ENCODE measurements around the gene UGT3A2. TPM values are rescaled to one million over a fixed set of nuclear protein-coding genes. Genes with fewer than 3 reads are reported as not detected.

The UGT3A2 gene
- total RNA-seq, 2 donors from 2014 or later: not detected

DNA sequence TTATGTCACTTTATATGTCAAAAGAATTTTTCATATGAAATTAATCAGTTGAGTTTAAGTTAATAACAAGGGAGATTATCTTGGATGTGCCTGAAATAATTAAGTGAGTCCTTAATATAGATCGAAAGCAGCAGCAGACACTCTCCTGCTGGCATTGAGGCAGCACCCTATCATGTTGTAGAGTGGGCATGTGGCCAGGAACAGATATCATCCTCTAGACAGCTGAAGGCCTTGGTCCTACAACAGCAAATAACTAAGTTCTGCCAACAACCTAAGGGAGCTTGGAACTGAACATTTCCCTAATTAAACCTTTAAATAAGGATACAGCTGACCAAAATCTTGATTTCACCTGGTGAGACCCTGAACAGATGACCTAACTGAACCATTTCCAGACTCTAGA lies 49.7 kb downstream of the UGT3A2 start:
- no peaks in the 10 kb centered on the region for H3K4me1 Mint-ChIP-seq
- no peaks in the 10 kb centered on the region for H3K27me3 Mint-ChIP-seq
- no peak for DNase-seq
- no peak overlapping the region for H3K27ac Mint-ChIP-seq
- H3K9me3 ChIP-seq (ENCODE audit: control insufficient read depth, low read length, poor library complexity, severe bottlenecking): no peaks in the 10 kb centered on the region
- no peak for ATAC-seq
- H3K4me3 Mint-ChIP-seq: no peak overlapping the region
- no peaks in the 10 kb centered on the region for H3K36me3 Mint-ChIP-seq (ENCODE audit: low read depth)

DNA sequence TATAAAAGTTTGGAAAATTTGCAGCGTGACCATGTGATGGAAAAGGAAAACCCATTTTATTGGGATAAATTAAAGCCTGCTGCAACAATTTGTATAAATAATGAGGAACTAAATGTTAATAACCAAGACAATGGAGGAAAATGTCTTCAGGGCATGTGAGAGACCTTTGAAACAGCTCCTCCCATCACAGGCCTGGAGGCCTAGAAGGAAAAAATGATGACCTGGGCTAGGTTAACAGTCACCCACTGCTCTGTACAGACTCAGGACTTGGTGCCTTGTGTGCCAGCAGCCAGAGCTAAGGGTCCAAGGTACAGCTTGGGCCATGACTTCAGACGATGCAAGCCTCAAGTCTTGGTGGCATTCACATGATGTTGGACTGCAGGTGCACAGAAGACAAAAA lies 53.5 kb downstream of the UGT3A2 start:
- Mint-ChIP-seq H3K36me3 (ENCODE audit: low read depth) (no peaks in the 10 kb centered on the region), H3K4me1 (no peaks in the 10 kb centered on the region), H3K27ac (no peak overlapping the region), H3K4me3 (no peak overlapping the region), H3K27me3 (no peaks in the 10 kb centered on the region)
- ATAC-seq (no peak), DNase-seq (no peak)
- H3K9me3 ChIP-seq (ENCODE audit: control insufficient read depth, low read length, poor library complexity, severe bottlenecking): no peaks in the 10 kb centered on the region

DNA sequence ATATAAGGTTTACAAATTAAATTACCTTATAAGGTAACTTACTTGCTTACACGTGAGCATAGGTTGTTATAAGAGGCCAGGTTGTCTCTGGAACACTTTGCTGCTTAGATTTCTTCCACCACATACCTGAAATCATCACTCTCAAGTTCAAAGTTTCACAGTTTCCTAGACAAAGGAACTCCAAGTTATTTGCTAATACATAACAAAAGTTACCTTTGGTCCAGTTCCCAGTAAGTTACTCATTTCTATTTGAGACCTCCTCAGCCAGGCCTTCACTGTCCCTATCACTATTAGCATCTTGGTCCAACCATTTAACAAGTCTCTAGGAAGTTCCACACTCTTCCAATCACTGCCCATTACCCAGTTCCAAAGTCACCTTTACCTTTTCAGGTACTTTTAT lies 57.0 kb downstream of the UGT3A2 start:
- H3K36me3 Mint-ChIP-seq (ENCODE audit: low read depth): no peaks in the 10 kb centered on the region
- H3K27ac Mint-ChIP-seq: no peak overlapping the region
- peaks cover under 1% of the 10 kb centered on the region for H3K27me3 Mint-ChIP-seq
- no peak for ATAC-seq
- no peak overlapping the region for H3K4me3 Mint-ChIP-seq
- no peaks in the 10 kb centered on the region for H3K9me3 ChIP-seq (ENCODE audit: control insufficient read depth, low read length, poor library complexity, severe bottlenecking)
- H3K4me1 Mint-ChIP-seq: no peaks in the 10 kb centered on the region
- DNase-seq: no peak

DNA sequence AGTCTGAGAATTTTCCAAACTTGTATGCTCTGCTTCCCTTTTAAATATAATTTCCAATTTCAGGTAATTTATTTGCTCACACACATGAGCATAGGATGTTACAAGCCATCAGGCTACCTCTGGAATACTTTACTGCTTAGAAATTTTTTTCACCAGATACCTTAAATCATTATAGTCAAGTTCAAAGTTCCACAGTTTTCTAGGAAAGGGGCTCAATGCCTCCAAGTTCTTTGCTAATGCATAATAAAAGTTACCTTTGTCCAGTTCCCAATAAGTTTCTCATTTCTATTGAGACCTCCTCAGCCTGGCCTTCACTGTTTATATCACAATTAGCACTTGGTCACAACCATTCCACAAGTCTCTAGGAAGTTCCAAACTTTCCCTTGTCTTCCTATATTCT lies 59.3 kb downstream of the UGT3A2 start:
- ATAC-seq: no peak
- H3K4me3 Mint-ChIP-seq: no peak overlapping the region

DNA sequence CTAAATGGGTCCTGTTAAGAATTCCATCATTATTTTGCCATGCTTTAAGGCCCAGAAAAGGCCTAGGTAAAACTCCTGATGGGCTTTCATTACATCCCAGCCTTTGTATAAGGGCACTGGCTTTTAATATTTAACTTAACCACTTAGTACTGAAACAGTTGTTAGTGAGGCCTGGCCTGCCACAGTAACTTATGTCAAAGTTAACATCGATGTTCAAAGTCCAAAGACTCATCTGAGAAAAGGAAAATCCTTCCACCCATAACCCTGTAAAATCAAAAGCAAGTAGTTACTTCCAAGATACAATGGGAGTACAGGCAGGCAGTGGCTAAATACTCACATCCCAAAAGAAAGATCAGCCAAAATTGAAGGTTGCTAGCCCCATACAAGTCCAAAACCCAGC lies 60.5 kb downstream of the UGT3A2 start:
- H3K4me1 Mint-ChIP-seq: no peaks in the 10 kb centered on the region
- DNase-seq (no peak), ATAC-seq (no peak)
- H3K27me3 Mint-ChIP-seq: peaks cover 25% of the 10 kb centered on the region
- H3K9me3 ChIP-seq (ENCODE audit: control insufficient read depth, low read length, poor library complexity, severe bottlenecking): no peaks in the 10 kb centered on the region
- H3K27ac Mint-ChIP-seq: no peak overlapping the region
- H3K36me3 Mint-ChIP-seq (ENCODE audit: low read depth): peaks cover 2% of the 10 kb centered on the region
- H3K4me3 Mint-ChIP-seq: no peak overlapping the region

More for the DNA sequence above, 59.3 kb downstream of the UGT3A2 start:
- no peaks in the 10 kb centered on the region for H3K4me1 Mint-ChIP-seq
- peaks cover 19% of the 10 kb centered on the region for H3K27me3 Mint-ChIP-seq
- peaks cover 2% of the 10 kb centered on the region for H3K36me3 Mint-ChIP-seq (ENCODE audit: low read depth)
- H3K27ac Mint-ChIP-seq: no peak overlapping the region
- DNase-seq: no peak
- H3K9me3 ChIP-seq (ENCODE audit: control insufficient read depth, low read length, poor library complexity, severe bottlenecking): no peaks in the 10 kb centered on the region

DNA sequence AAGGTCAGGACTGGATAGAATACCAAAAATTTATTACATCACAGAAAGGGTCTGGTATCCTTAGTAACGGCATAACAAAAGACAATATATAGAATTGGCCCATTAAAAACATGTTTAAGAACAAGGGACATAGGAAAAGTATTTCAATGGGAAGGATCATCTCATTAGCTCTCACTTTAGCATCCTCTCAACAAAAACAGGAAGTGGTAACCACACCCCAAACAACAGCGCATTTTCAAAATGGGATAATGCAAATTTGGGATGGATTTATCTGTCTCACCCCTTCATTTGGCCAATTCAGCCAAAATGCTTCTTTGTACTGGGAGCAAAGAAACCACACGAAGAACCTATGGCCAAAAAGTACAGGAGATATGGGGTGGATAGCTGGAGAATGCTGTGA lies 65.7 kb downstream of the UGT3A2 start:
- H3K9me3 ChIP-seq (ENCODE audit: control insufficient read depth, low read length, poor library complexity, severe bottlenecking): no peaks in the 10 kb centered on the region
- no peak overlapping the region for H3K27ac Mint-ChIP-seq
- H3K36me3 Mint-ChIP-seq (ENCODE audit: low read depth): peaks cover 2% of the 10 kb centered on the region
- H3K27me3 Mint-ChIP-seq: peaks cover 30% of the 10 kb centered on the region
- DNase-seq (no peak), ATAC-seq (no peak)
- H3K4me3 Mint-ChIP-seq: no peak overlapping the region
- no peaks in the 10 kb centered on the region for H3K4me1 Mint-ChIP-seq

DNA sequence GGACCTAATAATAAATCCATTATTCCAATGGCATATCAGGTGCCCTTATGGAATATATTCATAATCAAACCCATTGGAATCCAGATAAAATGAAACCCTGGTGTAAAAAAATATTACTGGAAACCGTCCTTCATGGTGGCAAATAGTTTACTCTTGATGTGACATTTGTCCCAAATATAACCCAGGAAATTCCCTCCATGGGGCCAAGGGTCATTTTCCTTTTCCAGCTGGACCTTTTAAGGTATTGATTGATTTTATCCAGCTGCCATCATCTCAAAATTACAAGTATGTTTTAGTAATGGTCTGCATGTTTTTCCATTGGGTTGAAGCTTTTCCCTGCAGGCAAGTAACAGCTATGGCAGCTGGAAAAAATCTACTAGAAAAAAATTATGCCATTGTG lies 67.1 kb downstream of the UGT3A2 start:
- H3K36me3 Mint-ChIP-seq (ENCODE audit: low read depth): peaks cover 2% of the 10 kb centered on the region
- H3K27me3 Mint-ChIP-seq: peaks cover 32% of the 10 kb centered on the region
- ATAC-seq (no peak), DNase-seq (no peak)
- no peak overlapping the region for H3K4me3 Mint-ChIP-seq
- no peaks in the 10 kb centered on the region for H3K4me1 Mint-ChIP-seq
- H3K9me3 ChIP-seq (ENCODE audit: control insufficient read depth, low read length, poor library complexity, severe bottlenecking): no peaks in the 10 kb centered on the region
- H3K27ac Mint-ChIP-seq: no peak overlapping the region

DNA sequence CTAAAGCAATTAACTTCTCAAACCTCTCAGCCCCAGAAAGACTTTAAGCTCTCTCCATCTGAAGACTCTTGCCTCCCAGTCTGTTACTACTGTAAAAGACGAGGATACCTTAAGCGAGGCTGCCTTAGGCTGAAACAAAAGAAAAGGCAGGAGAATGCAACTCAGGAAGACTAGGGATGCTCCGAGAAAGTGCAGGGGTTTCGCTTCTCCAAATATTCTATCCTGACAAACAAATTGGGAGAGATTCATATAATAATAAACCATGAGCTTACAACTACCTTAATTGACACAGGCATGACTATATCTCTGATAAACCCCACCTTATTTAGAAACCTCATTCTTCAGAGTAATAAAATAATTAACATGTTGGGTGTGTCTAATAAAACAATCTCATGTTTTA lies 70.6 kb downstream of the UGT3A2 start:
- Mint-ChIP-seq H3K27me3 (peaks cover 38% of the 10 kb centered on the region), H3K27ac (no peak overlapping the region), H3K4me1 (no peaks in the 10 kb centered on the region), H3K4me3 (no peak overlapping the region), H3K36me3 (ENCODE audit: low read depth) (no peaks in the 10 kb centered on the region)
- H3K9me3 ChIP-seq (ENCODE audit: control insufficient read depth, low read length, poor library complexity, severe bottlenecking): no peaks in the 10 kb centered on the region
- no peak for DNase-seq
- ATAC-seq: no peak

DNA sequence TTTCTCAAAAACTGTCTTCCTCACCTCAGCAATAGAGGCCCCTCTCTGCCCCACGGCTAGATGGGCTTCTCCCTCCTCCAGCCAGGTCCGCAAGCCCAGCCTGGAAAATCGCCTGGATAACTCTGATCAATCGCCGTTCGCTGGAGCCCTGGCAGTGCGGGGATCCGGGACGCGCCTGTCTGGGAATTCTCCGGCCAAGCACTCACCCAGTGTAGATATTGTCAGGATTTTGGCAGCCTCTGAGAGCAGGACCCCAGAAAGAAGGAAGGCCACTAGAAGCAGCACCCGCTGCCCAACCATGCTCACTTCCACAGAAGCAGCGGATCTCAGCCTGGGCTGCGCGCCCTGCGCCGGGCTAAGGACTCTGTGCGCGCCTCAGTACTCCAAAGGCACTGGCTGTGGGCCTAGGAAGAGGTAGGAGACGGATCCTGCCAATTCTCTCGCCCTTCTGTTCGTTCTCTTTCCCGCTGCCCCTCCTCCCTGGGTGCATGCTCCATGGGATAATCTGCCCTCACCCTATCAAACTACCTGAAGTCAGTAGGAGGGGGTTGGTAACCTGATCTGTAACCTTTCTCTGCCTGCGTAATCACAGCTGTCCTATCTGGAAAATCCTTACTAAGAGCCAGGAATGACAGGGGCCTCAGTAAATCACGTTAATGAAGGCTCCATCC lies 75.6 kb downstream of the UGT3A2 start, which contains the start of gene UGT3A1:
Gene UGT3A1 (minus strand): TSS at position 450 of the 671 bp plus-strand sequence. CDS start 150 bp downstream, at position 300.
- no peak within 1 kb of the TSS for H3K4me3 Mint-ChIP-seq
- ATAC-seq: no peak
- no peak within 1 kb of the TSS for H3K27ac Mint-ChIP-seq
- H3K36me3 Mint-ChIP-seq (ENCODE audit: low read depth): no peaks in the 10 kb centered on the region
- H3K9me3 ChIP-seq (ENCODE audit: control insufficient read depth, low read length, poor library complexity, severe bottlenecking): no peaks in the 10 kb centered on the region
- H3K27me3 Mint-ChIP-seq: peaks cover 56% of the 10 kb centered on the region
- H3K4me1 Mint-ChIP-seq: no peaks in the 10 kb centered on the region
- no peak for DNase-seq

DNA sequence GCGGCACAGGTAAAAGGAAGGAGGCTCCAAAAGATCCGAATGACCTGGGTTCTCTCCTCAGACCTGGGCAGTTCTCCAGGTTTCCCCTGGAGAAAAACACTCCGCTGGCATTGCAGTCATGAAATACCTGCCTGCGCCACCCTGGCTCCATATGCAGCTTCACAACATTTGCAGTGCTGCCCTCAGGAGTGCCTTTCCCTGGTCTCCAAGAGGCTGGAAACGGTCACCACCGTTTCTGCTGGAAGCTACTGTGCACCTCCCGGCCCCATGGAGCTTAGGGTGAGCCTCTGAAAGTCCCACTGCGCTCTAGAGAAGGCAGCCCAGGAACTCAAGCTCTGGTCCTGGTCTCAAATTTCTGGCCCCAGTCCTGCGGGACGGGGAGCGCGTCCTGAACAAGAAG lies 76.2 kb downstream of the UGT3A2 start:
- H3K9me3 ChIP-seq (ENCODE audit: control insufficient read depth, low read length, poor library complexity, severe bottlenecking): no peaks in the 10 kb centered on the region
- ATAC-seq (no peak), DNase-seq (no peak)
- Mint-ChIP-seq H3K4me3 (no peak overlapping the region), H3K27me3 (peaks cover 56% of the 10 kb centered on the region), H3K4me1 (no peaks in the 10 kb centered on the region), H3K27ac (no peak overlapping the region), H3K36me3 (ENCODE audit: low read depth) (no peaks in the 10 kb centered on the region)

DNA sequence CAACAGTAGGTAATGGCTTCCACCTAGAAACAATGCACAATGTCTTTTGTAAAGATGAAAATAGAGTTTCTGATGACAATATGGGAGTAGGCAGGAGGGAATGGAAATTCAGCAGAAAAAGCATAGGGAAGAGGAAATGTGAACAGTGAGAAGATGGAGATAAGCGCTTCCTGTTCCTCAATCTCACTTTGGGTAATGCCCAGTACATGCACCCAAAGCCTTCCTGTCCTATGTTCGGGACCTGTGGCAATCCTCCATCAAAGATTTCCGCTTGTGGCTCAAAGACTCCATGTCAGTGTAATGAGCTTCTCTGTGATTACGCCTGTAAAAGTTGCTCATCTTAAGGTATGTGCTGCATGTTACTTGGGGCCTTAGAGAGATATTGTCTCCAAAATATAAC lies 78.2 kb downstream of the UGT3A2 start:
- H3K27me3 Mint-ChIP-seq: peaks cover 47% of the 10 kb centered on the region
- H3K4me3 Mint-ChIP-seq: no peak overlapping the region
- no peak overlapping the region for H3K27ac Mint-ChIP-seq
- no peaks in the 10 kb centered on the region for H3K36me3 Mint-ChIP-seq (ENCODE audit: low read depth)
- DNase-seq: no peak
- H3K9me3 ChIP-seq (ENCODE audit: control insufficient read depth, low read length, poor library complexity, severe bottlenecking): no peaks in the 10 kb centered on the region
- no peak for ATAC-seq
- no peaks in the 10 kb centered on the region for H3K4me1 Mint-ChIP-seq

DNA sequence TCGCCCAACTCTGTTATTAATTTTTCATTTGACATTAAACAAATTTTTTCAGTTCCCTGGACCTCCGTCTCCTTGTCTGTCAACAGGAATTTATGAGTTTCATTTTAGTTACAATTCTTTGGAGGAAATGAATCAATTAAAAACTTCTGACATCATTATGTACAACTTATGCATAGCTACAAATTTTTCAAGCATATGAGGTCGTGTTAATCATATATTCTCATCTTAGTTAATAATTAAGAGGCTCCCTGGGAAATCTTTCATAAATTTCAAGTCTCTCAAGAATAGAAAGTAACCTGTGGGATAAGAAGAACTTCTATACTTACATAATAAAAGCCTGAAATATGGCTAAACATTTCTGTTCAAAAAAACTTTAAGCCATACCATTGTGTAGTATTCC lies 78.9 kb downstream of the UGT3A2 start:
- ATAC-seq (no peak), DNase-seq (no peak)
- Mint-ChIP-seq H3K27me3 (peaks cover 40% of the 10 kb centered on the region), H3K27ac (no peak overlapping the region), H3K4me1 (no peaks in the 10 kb centered on the region), H3K4me3 (no peak overlapping the region), H3K36me3 (ENCODE audit: low read depth) (no peaks in the 10 kb centered on the region)
- no peaks in the 10 kb centered on the region for H3K9me3 ChIP-seq (ENCODE audit: control insufficient read depth, low read length, poor library complexity, severe bottlenecking)

Measured in T-helper 17 cell (primary cell).